CD4-positive, alpha-beta T cell treated with Interleukin-12 subunit alpha and Interleukin-12 subunit beta, for 1 hour (primary cell): Measurements from ENCODE around the gene ABCC2.

Source experiments
- DNase-seq: peaks from one replicate; pipeline ENCODE4 v3.0.0-alpha.2; 2020

Gene ABCC2

GRCh38 chr10:99777918-99778714 lies 4.3 kb upstream of the ABCC2 start:
- no peak for DNase-seq

- no peak for DNase-seq
Measured at GRCh38 chr10:99779335-99779734, 3.1 kb upstream of the ABCC2 start.

GRCh38 chr10:99781734-99782429 lies 558 bp upstream of the ABCC2 start:
- DNase-seq: no peak

GRCh38 chr10:99784016-99784726 lies 1.7 kb downstream of the ABCC2 start:
- no peak for DNase-seq

DNA sequence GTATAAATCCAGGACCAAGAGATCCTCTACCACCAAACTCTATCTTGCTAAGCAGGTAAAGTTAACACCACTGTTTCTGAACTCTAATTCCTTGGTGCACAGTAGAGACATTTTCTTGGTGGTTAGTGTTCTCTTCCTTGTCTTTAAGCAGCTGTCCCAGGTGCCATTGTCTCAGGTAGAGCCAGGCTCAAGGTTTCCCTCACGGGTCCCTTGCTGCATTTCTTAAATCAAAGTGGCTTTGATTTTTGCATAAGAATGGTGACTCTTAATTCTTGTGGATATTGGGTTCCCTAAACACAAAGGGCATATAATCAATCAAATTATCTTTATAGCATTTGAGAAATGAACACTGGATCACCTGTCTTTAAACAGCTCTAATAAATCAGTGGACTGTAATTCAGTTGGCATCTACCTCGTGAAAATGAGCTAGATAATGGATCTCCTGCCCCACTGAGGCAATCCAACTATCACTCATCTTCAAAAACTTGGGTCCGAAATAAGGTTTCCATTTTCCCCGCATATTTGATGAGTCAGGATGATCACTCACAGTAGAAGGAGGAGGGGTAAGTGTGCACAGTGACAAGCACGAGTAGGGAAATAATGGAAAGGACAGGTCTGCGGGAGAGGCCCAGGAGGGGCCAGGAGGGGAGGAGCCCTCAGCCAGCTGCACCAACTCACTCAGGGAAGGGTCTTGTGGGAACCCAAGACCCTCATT lies 2.4 kb downstream of the ABCC2 start:
- no peak for DNase-seq

GRCh38 chr10:99785646-99786045 lies 3.2 kb downstream of the ABCC2 start:
- no peak for DNase-seq

GRCh38 chr10:99787311-99787710 lies 4.9 kb downstream of the ABCC2 start:
- DNase-seq: no peak

DNA sequence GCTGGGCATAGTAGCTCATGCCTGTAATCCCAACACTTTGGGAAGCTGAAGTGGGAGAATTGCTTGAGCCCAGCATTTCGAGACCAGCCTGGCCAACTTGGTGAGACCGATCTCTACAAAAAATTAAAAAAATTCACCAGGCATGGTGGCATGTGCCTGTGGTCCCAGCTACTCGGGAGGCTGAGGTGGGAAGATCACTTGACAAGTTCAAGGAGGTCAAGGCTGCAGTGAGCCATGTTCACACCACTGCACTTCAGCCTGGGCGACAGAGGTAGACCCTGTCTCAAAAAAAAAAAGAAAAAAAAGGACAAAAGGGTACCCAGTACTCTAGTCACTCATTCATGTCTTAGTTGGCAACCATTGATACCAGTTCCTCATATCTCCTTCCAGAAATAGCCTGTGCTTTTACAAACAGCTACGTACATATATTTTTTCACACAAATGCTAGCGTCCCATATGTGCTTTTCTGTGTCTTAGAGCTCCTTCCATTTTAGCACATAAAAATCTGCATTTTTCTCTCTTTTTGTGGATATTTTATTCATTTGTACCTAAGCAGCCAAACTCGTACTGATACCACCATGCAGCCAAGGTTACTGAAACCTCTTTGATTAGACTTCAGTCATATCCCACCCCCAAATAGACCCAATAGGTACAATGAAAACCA lies 5.5 kb downstream of the ABCC2 start:
- DNase-seq: no peak

- no peak for DNase-seq
Measured at GRCh38 chr10:99788598-99789256, 6.3 kb downstream of the ABCC2 start.

- no peak for DNase-seq
Measured at GRCh38 chr10:99791831-99792230, 9.4 kb downstream of the ABCC2 start.

DNA sequence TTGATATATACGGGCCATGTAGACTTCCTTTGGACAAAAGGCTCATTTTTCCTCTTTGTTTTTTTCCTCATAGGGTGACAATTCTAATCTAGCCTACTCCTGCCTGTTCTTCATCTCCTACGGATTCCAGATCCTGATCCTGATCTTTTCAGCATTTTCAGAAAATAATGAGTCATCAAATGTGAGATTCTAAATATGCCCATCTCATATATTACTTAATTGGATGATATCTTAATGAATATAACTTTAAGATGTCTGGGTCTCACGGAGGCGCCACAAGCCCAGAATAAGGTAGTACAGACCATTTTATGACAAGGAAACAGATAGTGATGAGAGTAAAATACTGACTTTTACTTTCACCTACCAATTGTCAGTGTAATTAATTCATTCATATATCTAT lies 11.4 kb downstream of the ABCC2 start:
- DNase-seq: no peak

DNA sequence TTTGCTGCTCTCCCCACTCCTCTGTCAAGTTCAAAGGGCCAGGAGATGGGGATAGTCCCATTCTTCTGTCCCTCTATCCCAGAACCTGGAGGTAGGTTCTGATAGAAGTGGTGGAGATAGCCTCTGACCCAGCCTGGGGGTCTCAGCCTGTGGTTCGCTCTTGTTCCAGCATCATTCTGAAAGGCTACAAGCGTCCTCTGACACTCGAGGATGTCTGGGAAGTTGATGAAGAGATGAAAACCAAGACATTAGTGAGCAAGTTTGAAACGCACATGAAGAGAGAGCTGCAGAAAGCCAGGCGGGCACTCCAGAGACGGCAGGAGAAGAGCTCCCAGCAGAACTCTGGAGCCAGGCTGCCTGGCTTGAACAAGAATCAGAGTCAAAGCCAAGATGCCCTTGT lies 14.5 kb downstream of the ABCC2 start:
- no peak for DNase-seq

- DNase-seq: no peak
Measured at GRCh38 chr10:99798031-99798430, 15.6 kb downstream of the ABCC2 start.

DNA sequence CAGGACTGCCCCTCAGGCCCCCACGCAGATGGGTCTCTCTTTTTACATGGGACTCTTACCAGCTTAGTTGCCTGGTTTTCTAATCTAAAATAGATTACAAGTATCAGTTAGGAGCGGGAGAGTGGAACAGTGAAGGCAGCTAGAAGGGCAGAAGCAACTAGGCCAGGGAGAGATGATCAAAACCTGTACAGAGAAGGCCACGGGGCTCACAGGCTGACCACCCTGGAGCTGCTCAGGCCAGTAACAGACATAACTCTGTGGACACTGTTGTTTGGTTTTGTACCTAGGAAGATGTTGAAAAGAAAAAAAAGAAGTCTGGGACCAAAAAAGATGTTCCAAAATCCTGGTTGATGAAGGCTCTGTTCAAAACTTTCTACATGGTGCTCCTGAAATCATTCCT lies 16.5 kb downstream of the ABCC2 start:
- DNase-seq: no peak

- no peak for DNase-seq
Measured at GRCh38 chr10:99799613-99800012, 17.2 kb downstream of the ABCC2 start.

GRCh38 chr10:99804471-99804870 lies 22.0 kb downstream of the ABCC2 start:
- no peak for DNase-seq

DNA sequence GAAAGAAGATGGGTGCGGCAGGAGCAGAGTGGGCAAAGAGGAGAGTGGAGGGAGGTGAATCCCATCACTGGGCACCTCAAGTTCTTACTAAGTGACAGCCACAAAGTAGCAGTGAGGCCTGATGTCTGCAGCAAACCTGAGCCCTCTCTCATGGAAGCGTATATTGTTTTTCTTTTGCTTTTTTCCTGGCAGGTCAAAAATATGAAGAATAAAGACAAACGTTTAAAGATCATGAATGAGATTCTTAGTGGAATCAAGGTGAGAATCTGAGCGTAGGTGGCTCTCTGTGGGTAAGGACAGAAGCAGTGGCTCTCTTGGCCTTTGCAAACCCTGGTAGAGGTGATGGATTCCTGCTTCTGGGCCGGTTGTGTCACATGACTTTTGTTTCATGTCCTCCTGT lies 22.8 kb downstream of the ABCC2 start:
- DNase-seq: no peak

DNA sequence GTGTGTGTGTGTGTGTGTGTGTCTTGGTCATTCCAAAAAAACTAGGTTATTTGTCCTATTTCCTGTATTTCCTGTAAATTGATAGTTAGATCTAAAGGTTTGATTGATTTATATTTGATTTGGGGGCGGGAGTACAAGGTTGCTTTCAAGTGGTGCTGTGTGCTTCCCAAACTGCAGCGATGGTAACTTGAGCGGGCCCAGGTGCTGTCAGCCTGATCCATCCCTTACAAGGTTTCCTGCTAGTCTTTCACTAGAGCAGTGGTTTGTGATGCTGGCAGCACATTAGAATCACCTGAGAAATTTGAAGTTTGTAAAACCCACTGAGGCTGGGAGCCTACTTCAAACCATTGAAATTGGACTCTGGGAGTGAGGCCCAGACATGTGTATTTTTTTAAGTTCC lies 23.7 kb downstream of the ABCC2 start:
- DNase-seq: no peak

DNA sequence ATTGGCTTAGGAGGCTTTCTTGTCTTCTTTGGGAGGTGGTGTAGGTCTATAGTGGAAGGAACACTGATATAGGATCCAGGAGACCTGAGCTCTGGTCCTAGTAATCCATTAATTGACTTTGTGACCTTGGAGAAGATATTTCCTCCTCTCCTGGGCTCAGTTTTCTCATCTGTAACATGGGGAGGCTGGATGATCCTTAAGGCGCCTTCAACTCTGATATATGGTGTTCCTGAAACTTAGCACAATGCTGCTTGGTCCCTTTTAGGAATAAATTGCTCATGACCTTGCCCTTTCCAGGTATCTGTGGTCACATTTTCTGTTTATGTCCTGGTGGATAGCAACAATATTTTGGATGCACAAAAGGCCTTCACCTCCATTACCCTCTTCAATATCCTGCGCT lies 25.3 kb downstream of the ABCC2 start:
- DNase-seq: no peak

GRCh38 chr10:99808270-99808669 lies 25.8 kb downstream of the ABCC2 start:
- no peak for DNase-seq

DNA sequence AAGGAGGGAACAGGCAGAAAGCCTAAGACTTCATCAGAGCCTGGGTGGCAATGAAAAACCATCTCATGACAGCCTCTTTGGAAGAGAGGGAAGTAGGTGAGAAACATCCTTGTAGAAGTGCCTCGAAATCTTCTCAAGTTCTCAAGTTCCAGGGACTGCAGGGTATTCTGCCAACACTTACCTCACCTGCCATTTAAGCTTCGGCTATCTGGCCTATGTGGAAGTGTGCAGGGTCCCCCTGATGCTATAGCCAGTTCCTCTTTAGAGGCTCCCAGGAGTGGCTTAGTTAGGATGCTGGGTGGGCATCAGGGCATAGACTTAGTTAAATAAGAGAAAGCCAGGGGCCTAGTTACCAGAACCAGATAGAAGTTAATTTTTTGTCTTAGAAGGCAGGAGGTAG lies 27.0 kb downstream of the ABCC2 start:
- DNase-seq: no peak

DNA sequence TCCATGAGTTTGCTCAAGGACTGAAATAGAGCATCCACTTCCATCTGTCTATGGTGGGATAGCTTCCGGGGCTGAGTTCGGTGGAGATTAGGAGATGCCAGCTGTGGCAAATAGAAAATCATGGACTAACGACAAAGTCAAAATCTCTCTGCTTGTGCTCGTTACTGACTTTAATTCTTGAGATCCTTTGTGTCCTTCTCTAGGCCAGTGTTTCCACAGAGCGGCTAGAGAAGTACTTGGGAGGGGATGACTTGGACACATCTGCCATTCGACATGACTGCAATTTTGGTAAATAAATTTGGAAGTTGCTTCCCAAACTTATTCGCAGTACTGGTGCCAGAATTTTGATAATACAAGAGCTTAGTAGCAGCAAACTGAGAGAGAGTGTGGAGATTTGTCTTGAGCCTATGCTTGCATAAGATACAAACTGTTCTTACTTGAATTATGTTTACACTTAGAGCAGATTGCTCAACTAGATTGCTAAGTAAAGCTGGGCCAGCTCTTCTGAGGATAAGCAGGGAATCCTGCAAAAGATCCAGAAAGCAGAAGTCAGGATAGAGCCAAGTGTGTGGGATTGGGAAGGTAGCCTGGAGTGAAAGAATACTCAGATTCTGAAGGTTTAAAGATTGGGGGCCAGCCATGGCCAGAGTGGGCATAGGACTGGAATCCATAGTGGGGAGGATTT lies 27.6 kb downstream of the ABCC2 start:
- no peak for DNase-seq
